Dermis blood vessel endothelial cell (primary cell): Measurements from ENCODE around the gene AKR1C2. TPM values are rescaled to one million over a fixed set of nuclear protein-coding genes. Genes with fewer than 3 reads are reported as not detected.
"Not testable (repeated sequence)": the region's sequence is repeated elsewhere in the genome, so short reads cannot be mapped to it uniquely, and the experiment has no call there.

Experiments
- DNase-seq: peaks from one replicate; pipeline ENCODE4 v3.0.0; 2010
- total RNA-seq: library from RNA; depleted of rRNA; stranded (reverse); fragments of >200 nt; gene quantifications from 2 replicates; pipeline ENCODE4 v1.2.3, GENCODE V29; 2014

AKR1C2 gene
- total RNA-seq = 50.2 and 63.2 TPM in 2 replicates

- not testable (repeated sequence) for DNase-seq
Measured at GRCh38 chr10:5003127-5004029, at the start of gene AKR1C2. Gene AKR1C2 (minus strand): TSS chr10:5003857. CDS start chr10:5003835, 22 bp downstream.

GRCh38 chr10:5052951-5053500 is 49.4 kb upstream of the AKR1C2 start:
- not testable (repeated sequence) for DNase-seq

- DNase-seq = no peak
Measured at GRCh38 chr10:5047912-5048628, 44.4 kb upstream of the AKR1C2 start.

GRCh38 chr10:5047055-5047454 is 43.4 kb upstream of the AKR1C2 start:
- not testable (repeated sequence) for DNase-seq

- DNase-seq = no peak
Measured at GRCh38 chr10:5046410-5046809, 42.8 kb upstream of the AKR1C2 start.

- no peak for DNase-seq
Measured at GRCh38 chr10:5045095-5045494, 41.4 kb upstream of the AKR1C2 start.

GRCh38 chr10:5043716-5044115 is 40.1 kb upstream of the AKR1C2 start:
- no peak for DNase-seq

- DNase-seq = no peak
Measured at GRCh38 chr10:5042922-5043321, 39.3 kb upstream of the AKR1C2 start.

- DNase-seq = peak; percentile 31
Measured at GRCh38 chr10:5041471-5042023, 37.9 kb upstream of the AKR1C2 start.

- DNase-seq = peak; percentile 0
Measured at GRCh38 chr10:5040781-5041470, 37.3 kb upstream of the AKR1C2 start.

GRCh38 chr10:5040010-5040673 is 36.5 kb upstream of the AKR1C2 start:
- DNase-seq = no peak

GRCh38 chr10:5038733-5039132 is 35.1 kb upstream of the AKR1C2 start:
- no peak for DNase-seq

- no peak for DNase-seq
Measured at GRCh38 chr10:5038101-5038500, 34.4 kb upstream of the AKR1C2 start.

GRCh38 chr10:5036511-5036910 is 32.9 kb upstream of the AKR1C2 start:
- no peak for DNase-seq

- no peak for DNase-seq
Measured at GRCh38 chr10:5035356-5035755, 31.7 kb upstream of the AKR1C2 start.

GRCh38 chr10:5034588-5034987 is 30.9 kb upstream of the AKR1C2 start:
- DNase-seq = no peak

- peak; percentile 2 for DNase-seq
Measured at GRCh38 chr10:5033061-5033778, 29.6 kb upstream of the AKR1C2 start.

- DNase-seq = not testable (repeated sequence)
Measured at GRCh38 chr10:5032444-5032843, 28.8 kb upstream of the AKR1C2 start.

GRCh38 chr10:5031588-5031987 is 27.9 kb upstream of the AKR1C2 start:
- DNase-seq = not testable (repeated sequence)

- no peak for DNase-seq
Measured at GRCh38 chr10:5030989-5031388, 27.3 kb upstream of the AKR1C2 start.

- DNase-seq = not testable (repeated sequence)
Measured at GRCh38 chr10:5025461-5025881, 21.8 kb upstream of the AKR1C2 start.
